ENCODE measurements around the gene GOLGA7B. TPM values are rescaled to one million over a fixed set of nuclear protein-coding genes. Genes with fewer than 3 reads are reported as not detected.

The GOLGA7B gene
- polyA plus RNA-seq, 12 donors: 0.04 to 0.65 (median 0.22) TPM; not detected in 2

Other genes starting within 250 kb of the GOLGA7B start
- gene MORN4, start 216.3 kb upstream of the GOLGA7B start, polyA plus RNA-seq (ENCODE audit: insufficient read length in 12 of 12): 1 to 10 TPM in 11 of 12 donors, not detected in 1; 3.8 to 7.6 (median 5.6) TPM
- 10 to 100 TPM in 4 of 12 donors, 1 to 10 TPM in 7, not detected in 1; 7.8 to 11.6 (median 9.7) TPM for gene PI4K2A, start 209.2 kb upstream of the GOLGA7B start, polyA plus RNA-seq (ENCODE audit: insufficient read length in 12 of 12)
- gene AVPI1, start 162.6 kb upstream of the GOLGA7B start, polyA plus RNA-seq (ENCODE audit: insufficient read length in 12 of 12): 10 to 100 TPM in 1 of 12 donors, 1 to 10 TPM in 10, not detected in 1; 2.9 to 12.8 (median 4.0) TPM
- gene MARVELD1, start 136.1 kb upstream of the GOLGA7B start, polyA plus RNA-seq (ENCODE audit: insufficient read length in 12 of 12): 10 to 100 TPM in 11 of 12 donors, not detected in 1; 31.9 to 84.4 (median 48.2) TPM
- 10 to 100 TPM in 11 of 12 donors, not detected in 1; 10.2 to 23.6 (median 11.9) TPM for gene ZFYVE27, start 112.7 kb upstream of the GOLGA7B start, polyA plus RNA-seq (ENCODE audit: insufficient read length in 12 of 12)
- 1 to 10 TPM in 8 of 12 donors, under 1 TPM in 2, not detected in 2; 0.95 to 2.3 (median 1.3) TPM for gene SFRP5, start 77.8 kb upstream of the GOLGA7B start, polyA plus RNA-seq (ENCODE audit: insufficient read length in 12 of 12)
- gene CRTAC1, start 180.8 kb downstream of the GOLGA7B start, polyA plus RNA-seq (ENCODE audit: insufficient read length in 12 of 12): 1 to 10 TPM in 2 of 12 donors, under 1 TPM in 8, not detected in 2; 0.30 to 1.1 (median 0.65) TPM

All from muscle of arm (tissue), 12 donors.